H9 (cell line): ENCODE measurements around the gene FAM222B. TPM values are rescaled to one million over a fixed set of nuclear protein-coding genes. Genes with fewer than 3 reads are reported as not detected.

Source experiments
- DNase-seq: peaks from one replicate; pipeline ENCODE4 v3.0.0-alpha.2; 2017
- H2AFZ ChIP-seq: one replicate; pipeline ENCODE4 v1.6.1; 2013; ENCODE audit warnings: mild to moderate bottlenecking, low read length, control low read depth, moderate library complexity
- H2AK5ac ChIP-seq: 2 replicates; pipeline ENCODE4 v1.6.1; 2013; ENCODE audit warnings: low read length, control low read depth, mixed read lengths; ENCODE audit not compliant: insufficient read length
- H2BK120ac ChIP-seq: one replicate; pipeline ENCODE4 v1.6.1; 2013; ENCODE audit warnings: low read depth, mild to moderate bottlenecking, low read length, control low read depth, inconsistent platforms; ENCODE audit not compliant: poor library complexity, severe bottlenecking
- H2BK12ac ChIP-seq: 2 replicates; pipeline ENCODE4 v1.6.1; 2013; ENCODE audit warnings: low read length, control low read depth, mixed read lengths, low read depth; ENCODE audit not compliant: insufficient read length
- H2BK15ac ChIP-seq: 2 replicates; pipeline ENCODE4 v1.6.1; 2013; ENCODE audit warnings: low read depth, low read length, control low read depth
- H2BK20ac ChIP-seq: one replicate; pipeline ENCODE4 v1.6.1; 2013; ENCODE audit warnings: low read depth, mild to moderate bottlenecking, low read length, control low read depth, inconsistent platforms; ENCODE audit not compliant: poor library complexity, severe bottlenecking
- H2BK5ac ChIP-seq: 2 replicates; pipeline ENCODE4 v1.6.1; 2013; ENCODE audit warnings: low read length, control low read depth, mixed read lengths; ENCODE audit not compliant: insufficient read length
- H3K14ac ChIP-seq: 2 replicates; pipeline ENCODE4 v1.6.1; 2013; ENCODE audit warnings: low read length, control low read depth; ENCODE audit not compliant: insufficient read depth
- H3K18ac ChIP-seq: 2 replicates; pipeline ENCODE4 v1.6.1; 2013; ENCODE audit warnings: low read depth, mild to moderate bottlenecking, mixed read lengths, low read length, control low read depth; ENCODE audit not compliant: insufficient read length
- H3K23ac ChIP-seq: 2 replicates; pipeline ENCODE4 v1.6.1; 2013; ENCODE audit warnings: low read length, control low read depth, mixed read lengths, low read depth; ENCODE audit not compliant: insufficient read length
- H3K23me2 ChIP-seq: 2 replicates; pipeline ENCODE4 v1.6.1; 2013; ENCODE audit warnings: low read depth, mild to moderate bottlenecking, mixed read lengths, low read length, control low read depth; ENCODE audit not compliant: insufficient read length, poor library complexity, severe bottlenecking
- H3K27ac ChIP-seq: 2 replicates; pipeline ENCODE4 v1.5.1; 2013; ENCODE audit warnings: low read length, control low read depth, mixed read lengths, low read depth; ENCODE audit not compliant: insufficient read length
- H3K27me3 ChIP-seq: 2 replicates; pipeline ENCODE4 v1.6.1; 2013; ENCODE audit warnings: low read length, control low read depth, inconsistent platforms; ENCODE audit not compliant: insufficient read depth
- H3K4ac ChIP-seq: 2 replicates; pipeline ENCODE4 v1.6.1; 2013; ENCODE audit warnings: low read depth, mild to moderate bottlenecking, control low read depth, inconsistent platforms, low read length, moderate library complexity
- H3K4me1 ChIP-seq: 2 replicates; pipeline ENCODE4 v1.6.1; 2013; ENCODE audit warnings: low read length, control low read depth, inconsistent platforms; ENCODE audit not compliant: insufficient read depth
- H3K4me2 ChIP-seq: 2 replicates; pipeline ENCODE4 v1.6.1; 2013; ENCODE audit warnings: low read length, control low read depth, mixed read lengths; ENCODE audit not compliant: insufficient read length, insufficient read depth
- H3K56ac ChIP-seq: 2 replicates; pipeline ENCODE4 v1.6.1; 2013; ENCODE audit warnings: low read depth, mild to moderate bottlenecking, mixed read lengths, low read length, control low read depth; ENCODE audit not compliant: insufficient read length
- H3K79me1 ChIP-seq: 2 replicates; pipeline ENCODE4 v1.6.1; 2013; ENCODE audit warnings: low read depth, mild to moderate bottlenecking, moderate library complexity, low read length, control low read depth, inconsistent platforms; ENCODE audit not compliant: insufficient read depth, poor library complexity, severe bottlenecking
- H3K79me2 ChIP-seq: 2 replicates; pipeline ENCODE4 v1.6.1; 2013; ENCODE audit warnings: low read length, control low read depth, inconsistent platforms; ENCODE audit not compliant: insufficient read depth
- H3K9ac ChIP-seq: 2 replicates; pipeline ENCODE4 v1.6.1; 2013; ENCODE audit warnings: low read length, control low read depth, mixed read lengths; ENCODE audit not compliant: insufficient read length; ENCODE audit errors: extremely low read depth
- H3K9me3 ChIP-seq: one replicate; pipeline ENCODE4 v1.6.1; 2013; ENCODE audit warnings: low read depth, low read length, inconsistent platforms; ENCODE audit not compliant: control insufficient read depth
- H3T11ph ChIP-seq: one replicate; pipeline ENCODE4 v1.6.1; 2013; ENCODE audit warnings: mild to moderate bottlenecking, low read length, control low read depth, inconsistent platforms
- H4K20me1 ChIP-seq: one replicate; pipeline ENCODE4 v1.6.1; 2013; ENCODE audit not compliant: control insufficient read depth, insufficient read length, insufficient read depth
- H4K5ac ChIP-seq: 2 replicates; pipeline ENCODE4 v1.6.1; 2013; ENCODE audit warnings: low read depth, mild to moderate bottlenecking, mixed read lengths, low read length, control low read depth; ENCODE audit not compliant: insufficient read length
- H4K8ac ChIP-seq: replicated peaks from 2 replicates; pipeline ENCODE4 v1.6.1; 2013; ENCODE audit warnings: low read length, control low read depth, mixed read lengths, low read depth; ENCODE audit not compliant: insufficient read length
- H4K91ac ChIP-seq: 2 replicates; pipeline ENCODE4 v1.6.1; 2013; ENCODE audit warnings: low read depth, mild to moderate bottlenecking, moderate library complexity, mixed read lengths, low read length, control low read depth; ENCODE audit not compliant: insufficient read length
- H3K27ac Mint-ChIP-seq, 3 experiments: 2 replicates in 2 of 3; 3 replicates in 1 of 3; pipeline ENCODE4 v1.8.0; 2020 to 2021; ENCODE audit warnings: mixed read lengths in 3 of 3, mild to moderate bottlenecking in 1 of 3, moderate library complexity in 1 of 3
- H3K27me3 Mint-ChIP-seq: 2 replicates; pipeline ENCODE4 v1.8.0; 2021; ENCODE audit warnings: low read depth, mild to moderate bottlenecking, moderate library complexity, mixed read lengths
- H3K36me3 Mint-ChIP-seq, 3 experiments: 2 replicates in 2 of 3; 3 replicates in 1 of 3; pipeline ENCODE4 v1.8.0; 2020 to 2021; ENCODE audit warnings: low read depth in 3 of 3, mixed read lengths in 3 of 3; ENCODE audit not compliant: insufficient read depth in 1 of 3
- H3K4me1 Mint-ChIP-seq, 2 experiments: 2 replicates each; pipeline ENCODE4 v1.8.0; 2020; ENCODE audit warnings: mixed read lengths in 2 of 2
- H3K4me3 Mint-ChIP-seq, 2 experiments: 2 replicates in 1 of 2; 3 replicates in 1 of 2; pipeline ENCODE4 v1.8.0; 2020 to 2021; ENCODE audit warnings: mild to moderate bottlenecking in 2 of 2, mixed read lengths in 2 of 2, moderate library complexity in 1 of 2
- H3K9me3 Mint-ChIP-seq, 2 experiments: 2 replicates in 1 of 2; 3 replicates in 1 of 2; pipeline ENCODE4 v1.8.0; 2020; ENCODE audit warnings: mild to moderate bottlenecking in 2 of 2, mixed read lengths in 2 of 2, moderate library complexity in 1 of 2
- CTCF ChIP-seq: fragments of 200-600 bp; sonication (generic); conservative IDR thresholded peaks from 3 replicates; pipeline ENCODE4 v1.8.0; 2021; ENCODE audit warnings: antibody characterized with exemption, mild to moderate bottlenecking
- WGBS: extraction: QIAGEN DNeasy Blood & Tissue Kit; methylation state at CpG from one replicate; pipeline ENCODE4 v1.1.7; 2013; ENCODE audit warnings: missing lambda C conversion rate, low lambda C conversion rate, mixed read lengths; ENCODE audit not compliant: insufficient read length; ENCODE audit errors: extremely low coverage; 5-methylcytosine and 5-hydroxymethylcytosine counted together
- total RNA-seq: library from RNA; stranded (reverse); gene quantifications from 2 replicates; pipeline ENCODE4 v1.2.1, GENCODE V29; 2021

FAM222B gene
- total RNA-seq, 1 experiment from 2014 or later = 76.1 TPM

- TF ChIP-seq CTCF = no peak
- Histone ChIP-seq H3K9me3 (no peaks in the 10 kb centered on the region), H3T11ph (no peak overlapping the region), H2AFZ (no peak overlapping the region), H2AK5ac (no peak overlapping the region), H2BK20ac (no peak overlapping the region), H2BK15ac (no peak overlapping the region), H3K56ac (no peak overlapping the region), H3K23ac (no peak overlapping the region), H3K14ac (no peak overlapping the region), H3K4me1 (no peaks in the 10 kb centered on the region), H3K4ac (no peak overlapping the region), H2BK5ac (no peak overlapping the region), H4K8ac (no peak overlapping the region), H4K20me1 (no peaks in the 10 kb centered on the region), H2BK12ac (no peak overlapping the region), H3K79me1 (peaks cover 25% of the 10 kb centered on the region), H2BK120ac (no peak overlapping the region), H3K23me2 (no peaks in the 10 kb centered on the region), H4K5ac (no peak overlapping the region), H3K4me2 (no peak overlapping the region), H3K9ac (no peak overlapping the region), H3K27me3 (no peaks in the 10 kb centered on the region), H3K18ac (no peak overlapping the region), H3K79me2 (peaks cover 27% of the 10 kb centered on the region; the same call in 1 of the 2 replicates), H4K91ac (no peak overlapping the region), H3K27ac (no peak overlapping the region)
- H3K4me1 Mint-ChIP-seq = peaks cover 0 to 3% of the 10 kb centered on the region in 2 experiments; a peak in 1 of 4 replicates
- H3K27ac Mint-ChIP-seq = peak overlapping the region in 1 of 3 experiments; percentile 34; a peak in 2 of 7 replicates
- WGBS = no CpG with 5 or more reads among the region's 2 CpGs
- H3K4me3 Mint-ChIP-seq = no peak overlapping the region
- H3K27me3 Mint-ChIP-seq = no peaks in the 10 kb centered on the region
- DNase-seq = no peak
- H3K36me3 Mint-ChIP-seq = peaks cover 7 to 26% (median 9%) of the 10 kb centered on the region in 3 experiments; a peak in 5 of 7 replicates
- H3K9me3 Mint-ChIP-seq = no peaks in the 10 kb centered on the region
Observed at GRCh38 chr17:28792877-28793661, 49.5 kb downstream of the FAM222B start.
